ENCODE measurements around the gene MARK4. TPM values are rescaled to one million over a fixed set of nuclear protein-coding genes. Genes with fewer than 3 reads are reported as not detected.

The MARK4 gene
- total RNA-seq, 2 experiments from 2014 or later = 18.5 to 19.9 TPM

DNA sequence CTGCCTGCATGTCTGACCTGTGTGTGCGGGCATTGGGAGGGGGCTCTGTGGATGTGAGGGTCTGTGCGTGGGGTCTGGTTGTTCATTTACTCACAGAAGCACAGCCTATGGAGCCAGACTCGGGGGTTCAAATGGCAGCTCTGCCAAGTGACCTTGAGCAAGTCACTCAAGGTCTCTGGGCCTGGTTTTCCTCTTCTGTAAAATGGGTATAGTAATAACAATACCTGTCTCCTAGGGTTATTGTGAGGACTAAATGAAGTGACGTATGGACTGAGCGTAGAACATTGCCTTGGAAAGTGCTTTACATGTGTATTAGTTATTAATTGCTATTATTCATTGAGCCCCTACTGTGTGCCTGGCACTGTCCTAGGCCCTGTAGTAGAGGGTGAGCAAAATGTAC lies 47.2 kb downstream of the MARK4 start:
- Mint-ChIP-seq H3K9me3 (no peaks in the 10 kb centered on the region), H3K27me3 (no peaks in the 10 kb centered on the region), H3K4me1 (ENCODE audit: low read depth) (peaks cover 10% of the 10 kb centered on the region), H3K36me3 (ENCODE audit: low read depth) (peaks cover 10% of the 10 kb centered on the region), H3K27ac (no peak overlapping the region), H3K4me3 (no peak overlapping the region)
- TF ChIP-seq, protein P1, sequence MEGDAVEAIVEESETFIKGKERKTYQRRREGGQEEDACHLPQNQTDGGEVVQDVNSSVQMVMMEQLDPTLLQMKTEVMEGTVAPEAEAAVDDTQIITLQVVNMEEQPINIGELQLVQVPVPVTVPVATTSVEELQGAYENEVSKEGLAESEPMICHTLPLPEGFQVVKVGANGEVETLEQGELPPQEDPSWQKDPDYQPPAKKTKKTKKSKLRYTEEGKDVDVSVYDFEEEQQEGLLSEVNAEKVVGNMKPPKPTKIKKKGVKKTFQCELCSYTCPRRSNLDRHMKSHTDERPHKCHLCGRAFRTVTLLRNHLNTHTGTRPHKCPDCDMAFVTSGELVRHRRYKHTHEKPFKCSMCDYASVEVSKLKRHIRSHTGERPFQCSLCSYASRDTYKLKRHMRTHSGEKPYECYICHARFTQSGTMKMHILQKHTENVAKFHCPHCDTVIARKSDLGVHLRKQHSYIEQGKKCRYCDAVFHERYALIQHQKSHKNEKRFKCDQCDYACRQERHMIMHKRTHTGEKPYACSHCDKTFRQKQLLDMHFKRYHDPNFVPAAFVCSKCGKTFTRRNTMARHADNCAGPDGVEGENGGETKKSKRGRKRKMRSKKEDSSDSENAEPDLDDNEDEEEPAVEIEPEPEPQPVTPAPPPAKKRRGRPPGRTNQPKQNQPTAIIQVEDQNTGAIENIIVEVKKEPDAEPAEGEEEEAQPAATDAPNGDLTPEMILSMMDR (IDR thresholded peaks at IDR 0.05) = no peak
- CTCF ChIA-PET = no interaction called here
- DNase-seq (no peak), ATAC-seq (no peak)
- POLR2A ChIA-PET = no interaction called here
- intact Hi-C loops (cut with micrococcal nuclease) = no loop called here

DNA sequence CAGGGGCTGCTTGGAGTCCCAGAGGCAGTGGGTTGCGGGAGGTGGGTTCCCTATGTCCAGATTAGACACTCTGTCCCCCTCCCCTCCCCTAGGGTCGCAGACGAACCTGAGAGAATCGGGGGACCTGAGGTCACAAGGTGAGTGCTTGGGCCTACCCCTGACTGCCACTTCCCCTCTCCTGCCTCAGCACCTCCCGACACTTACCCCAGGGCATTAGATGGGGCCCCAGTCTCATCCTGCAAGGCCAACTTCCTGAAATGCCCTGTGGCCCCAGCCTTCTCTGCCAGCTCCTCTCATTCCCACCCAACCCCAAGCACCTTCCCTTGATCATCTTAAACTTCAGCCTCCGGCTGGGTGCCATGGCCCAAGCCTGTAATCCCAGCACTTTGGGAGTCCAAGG lies 48.6 kb downstream of the MARK4 start:
- Mint-ChIP-seq H3K4me1 (ENCODE audit: low read depth) (no peaks in the 10 kb centered on the region), H3K4me3 (no peak overlapping the region), H3K27ac (no peak overlapping the region), H3K27me3 (no peaks in the 10 kb centered on the region), H3K9me3 (no peaks in the 10 kb centered on the region), H3K36me3 (ENCODE audit: low read depth) (peaks cover 7% of the 10 kb centered on the region)
- no peak for DNase-seq
- POLR2A ChIA-PET = no interaction called here
- intact Hi-C loops (cut with micrococcal nuclease) = no loop called here
- TF ChIP-seq, protein P1 (IDR thresholded peaks at IDR 0.05) = no peak
- CTCF ChIA-PET = no interaction called here
- ATAC-seq = no peak

- no peaks in the 10 kb centered on the region for H3K27me3 Mint-ChIP-seq
- CTCF ChIA-PET = interaction anchor here (1.0 kb wide), 1 partner anchor 37 kb away, joined by 3 read pairs; no protein-coding TSS in a partner anchor
- H3K27ac Mint-ChIP-seq = no peak overlapping the region
- H3K36me3 Mint-ChIP-seq (ENCODE audit: low read depth) = peaks cover 2% of the 10 kb centered on the region
- no peaks in the 10 kb centered on the region for H3K9me3 Mint-ChIP-seq
- H3K4me1 Mint-ChIP-seq (ENCODE audit: low read depth) = no peaks in the 10 kb centered on the region
- intact Hi-C loops (cut with micrococcal nuclease) = no loop called here
- DNase-seq (no peak), ATAC-seq (no peak)
- TF ChIP-seq, protein P1 (IDR thresholded peaks at IDR 0.05) = no peak
- no peak overlapping the region for H3K4me3 Mint-ChIP-seq
- POLR2A ChIA-PET = no interaction called here
Measured at GRCh38 chr19:45302416-45302815, 51.3 kb downstream of the MARK4 start.

DNA sequence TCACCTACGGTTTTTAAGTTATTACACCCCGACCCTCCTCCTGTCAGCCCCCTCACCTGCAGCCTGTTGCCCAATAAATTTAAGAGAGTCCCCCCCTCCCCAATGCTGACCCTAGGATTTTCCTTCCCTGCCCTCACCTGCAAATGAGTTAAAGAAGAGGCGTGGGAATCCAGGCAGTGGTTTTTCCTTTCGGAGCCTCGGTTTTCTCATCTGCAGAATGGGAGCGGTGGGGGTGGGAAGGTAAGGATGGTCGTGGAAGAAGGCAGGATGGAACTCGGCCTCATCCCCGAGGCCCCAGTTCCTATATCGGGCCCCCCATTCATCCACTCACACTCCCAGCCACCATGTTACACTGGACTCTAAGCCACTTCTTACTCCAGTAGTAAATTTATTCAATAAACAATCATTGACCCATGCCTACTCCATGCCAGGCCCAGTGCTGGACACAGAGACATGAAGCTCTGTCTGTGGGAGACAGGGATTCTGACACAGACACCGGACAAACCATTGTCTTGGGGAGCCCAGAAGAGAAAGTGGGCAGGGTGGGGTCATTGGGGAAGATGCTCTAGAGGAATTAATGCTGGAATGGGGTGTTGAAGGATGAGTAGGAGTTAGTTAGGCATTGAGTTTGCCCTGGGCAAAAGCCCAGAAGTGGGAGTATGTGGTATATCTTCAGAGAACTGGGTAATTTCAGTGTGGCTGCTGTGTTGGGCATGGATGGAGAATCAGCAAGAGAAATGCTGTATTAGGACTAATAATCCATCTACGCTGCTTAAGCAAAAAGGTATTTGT lies 52.4 kb downstream of the MARK4 start:
- no peaks in the 10 kb centered on the region for H3K27me3 Mint-ChIP-seq
- DNase-seq = no peak
- no peak overlapping the region for H3K27ac Mint-ChIP-seq
- H3K9me3 Mint-ChIP-seq = no peaks in the 10 kb centered on the region
- no peak overlapping the region for H3K4me3 Mint-ChIP-seq
- CTCF ChIA-PET = no interaction called here
- POLR2A ChIA-PET = interaction anchor here (0.6 kb wide), 2 partner anchors 34 to 531 kb away, joined by 4 read pairs; no protein-coding TSS in a partner anchor
- TF ChIP-seq, protein P1 (IDR thresholded peaks at IDR 0.05) = no peak
- ATAC-seq = no peak
- intact Hi-C loops (cut with micrococcal nuclease) = no loop called here
- no peaks in the 10 kb centered on the region for H3K4me1 Mint-ChIP-seq (ENCODE audit: low read depth)
- peaks cover 2% of the 10 kb centered on the region for H3K36me3 Mint-ChIP-seq (ENCODE audit: low read depth)

DNA sequence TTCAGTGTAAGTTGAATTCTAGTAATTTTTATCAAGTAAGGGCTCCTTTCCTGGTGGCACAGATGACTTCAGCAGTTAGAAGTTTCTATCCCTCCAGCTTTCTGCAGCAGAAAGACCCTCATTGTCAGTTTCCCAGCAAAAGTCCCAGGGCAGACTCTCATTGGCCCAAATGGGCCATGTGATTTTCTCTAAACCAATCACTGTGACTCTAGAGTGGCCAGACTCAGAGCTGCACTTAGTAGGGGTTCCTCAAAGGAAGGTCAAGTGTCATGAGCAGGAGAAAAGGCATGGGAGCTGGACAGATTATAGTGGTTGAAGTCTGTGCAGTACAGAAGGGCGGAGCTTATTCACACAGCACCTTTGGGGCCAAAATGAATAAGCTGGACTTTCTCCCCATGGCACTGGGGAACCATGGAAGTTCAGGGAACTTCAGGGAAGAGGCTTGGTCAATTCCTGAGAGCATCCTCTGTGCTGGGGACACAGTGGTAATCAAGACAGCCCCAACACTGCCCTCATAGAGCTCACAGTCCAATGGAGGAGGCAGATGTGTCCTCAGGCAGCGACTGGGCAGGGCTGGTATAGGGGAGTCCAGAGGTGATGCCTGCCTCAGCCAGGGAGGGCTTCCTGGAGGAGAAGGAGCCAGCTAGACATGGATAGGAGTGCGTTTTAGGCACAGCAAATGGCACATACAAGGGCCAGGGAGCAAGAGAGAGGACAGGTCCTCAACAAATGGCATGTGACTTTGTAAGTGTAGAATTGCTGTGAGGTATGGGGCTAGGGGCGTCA lies 53.3 kb downstream of the MARK4 start:
- DNase-seq (no peak), ATAC-seq (no peak)
- Mint-ChIP-seq H3K9me3 (no peaks in the 10 kb centered on the region), H3K36me3 (ENCODE audit: low read depth) (peaks cover 2% of the 10 kb centered on the region), H3K4me1 (ENCODE audit: low read depth) (no peaks in the 10 kb centered on the region), H3K27me3 (no peaks in the 10 kb centered on the region), H3K27ac (no peak overlapping the region), H3K4me3 (no peak overlapping the region)
- intact Hi-C loops (cut with micrococcal nuclease) = no loop called here
- CTCF ChIA-PET = interaction anchor here (0.7 kb wide), 1 partner anchor 34 kb away, joined by 3 read pairs; no protein-coding TSS in a partner anchor
- POLR2A ChIA-PET = interaction anchor here (0.6 kb wide), 1 partner anchor 35 kb away, joined by 4 read pairs; no protein-coding TSS in a partner anchor
- TF ChIP-seq, protein P1 (IDR thresholded peaks at IDR 0.05) = no peak

Measured in activated CD8-positive, alpha-beta T cell treated with anti-CD3 and anti-CD28 coated beads for 36 hours (primary cell).